CD4-positive, alpha-beta memory T cell (primary cell): Measurements from ENCODE around the gene JAKMIP1. TPM values are rescaled to one million over a fixed set of nuclear protein-coding genes. Genes with fewer than 3 reads are reported as not detected.
A peak's percentile ranks its signal among the peaks of the same experiment; 100 is the strongest.

Experiments
- CTCF ChIA-PET: fragments of 350-600 bp; sonication (Branson Sonifier 250); formaldehyde crosslinking; loops from one replicate; lab custom pipeline; 2021; ENCODE audit warnings: inconsistent platforms; ENCODE audit not compliant: partially characterized antibody; lab: Charles Lee
- POLR2A ChIA-PET: fragments of 350-600 bp; sonication (Branson Sonifier 250); formaldehyde crosslinking; loops from one replicate; lab custom pipeline; 2021; ENCODE audit not compliant: partially characterized antibody; lab: Charles Lee
- DNase-seq, 5 donors: peaks; one replicate each; pipeline versions ENCODE4 v3.0.0 to v3.0.0-alpha.2; 2020 to 2022; ENCODE audit warnings: mixed read lengths in 1 of 5
- H3K27ac ChIP-seq: one replicate; pipeline ENCODE4 v1.7.0; 2013; ENCODE audit warnings: low read depth, low read length
- H3K27me3 ChIP-seq: 2 replicates; pipeline ENCODE4 v1.7.0; 2013; ENCODE audit warnings: mild to moderate bottlenecking, low read length, moderate library complexity; ENCODE audit not compliant: insufficient read depth
- H3K36me3 ChIP-seq: 2 replicates; pipeline ENCODE4 v1.7.0; 2013; ENCODE audit warnings: mild to moderate bottlenecking, low read length, moderate library complexity; ENCODE audit not compliant: insufficient read depth
- H3K4me1 ChIP-seq: 2 replicates; pipeline ENCODE4 v1.7.0; 2013; ENCODE audit warnings: mild to moderate bottlenecking, low read length, moderate library complexity; ENCODE audit not compliant: insufficient read depth
- H3K4me3 ChIP-seq, 2 donors: one replicate each; pipeline ENCODE4 v1.7.0; 2013; ENCODE audit warnings: low read length in 2 of 2, mild to moderate bottlenecking in 1 of 2
- H3K9me3 ChIP-seq, 2 donors: one replicate each; pipeline ENCODE4 v1.7.0; 2013; ENCODE audit warnings: low read length in 2 of 2, control low read depth in 1 of 2; ENCODE audit not compliant: control insufficient read depth in 1 of 2
- H3K27ac Mint-ChIP-seq, 7 donors: one replicate each; pipeline ENCODE4 v1.8.0; 2020 to 2021; ENCODE audit warnings: mixed read lengths in 7 of 7, mild to moderate bottlenecking in 6 of 7, inconsistent platforms in 3 of 7, moderate library complexity in 3 of 7
- H3K27me3 Mint-ChIP-seq, 2 donors: one replicate each; pipeline ENCODE4 v1.8.0; 2020 to 2021; ENCODE audit warnings: mixed read lengths in 2 of 2
- H3K36me3 Mint-ChIP-seq, 2 donors: one replicate each; pipeline ENCODE4 v1.8.0; 2020 to 2021; ENCODE audit warnings: mixed read lengths in 2 of 2, inconsistent platforms in 1 of 2, mild to moderate bottlenecking in 1 of 2
- H3K4me1 Mint-ChIP-seq, 4 donors: one replicate each; pipeline ENCODE4 v1.8.0; 2020 to 2021; ENCODE audit warnings: mixed read lengths in 4 of 4, mild to moderate bottlenecking in 1 of 4
- H3K4me3 Mint-ChIP-seq, 8 donors: one replicate each; pipeline ENCODE4 v1.8.0; 2020 to 2021; ENCODE audit warnings: mixed read lengths in 8 of 8, mild to moderate bottlenecking in 7 of 8, moderate library complexity in 6 of 8, inconsistent platforms in 3 of 8
- H3K9me3 Mint-ChIP-seq, 8 donors: one replicate each; pipeline ENCODE4 v1.8.0; 2020 to 2021; ENCODE audit warnings: mixed read lengths in 8 of 8, mild to moderate bottlenecking in 5 of 8, inconsistent platforms in 3 of 8, moderate library complexity in 1 of 8
- intact Hi-C: fragments of 100-400 bp; cut with micrococcal nuclease; formaldehyde crosslinking; loops from one replicate; pipeline ENCODE4 v1.15.1; 2023
- polyA plus RNA-seq, 2 donors: library from polyadenylated mRNA; unstranded; fragments of 300-500 nt; fragmentation: Illumina TruSeq; gene quantifications; one replicate each; pipeline ENCODE4 v1.2.3, GENCODE V29; 2021
- total RNA-seq, 2 experiments: library from RNA; stranded (reverse); gene quantifications; one replicate each; pipeline ENCODE4 v1.2.3, GENCODE V29; 2021

JAKMIP1 gene
- total and polyA plus RNA-seq, 4 experiments from 2014 or later: 2.5 to 11.5 (median 3.3) TPM

DNA sequence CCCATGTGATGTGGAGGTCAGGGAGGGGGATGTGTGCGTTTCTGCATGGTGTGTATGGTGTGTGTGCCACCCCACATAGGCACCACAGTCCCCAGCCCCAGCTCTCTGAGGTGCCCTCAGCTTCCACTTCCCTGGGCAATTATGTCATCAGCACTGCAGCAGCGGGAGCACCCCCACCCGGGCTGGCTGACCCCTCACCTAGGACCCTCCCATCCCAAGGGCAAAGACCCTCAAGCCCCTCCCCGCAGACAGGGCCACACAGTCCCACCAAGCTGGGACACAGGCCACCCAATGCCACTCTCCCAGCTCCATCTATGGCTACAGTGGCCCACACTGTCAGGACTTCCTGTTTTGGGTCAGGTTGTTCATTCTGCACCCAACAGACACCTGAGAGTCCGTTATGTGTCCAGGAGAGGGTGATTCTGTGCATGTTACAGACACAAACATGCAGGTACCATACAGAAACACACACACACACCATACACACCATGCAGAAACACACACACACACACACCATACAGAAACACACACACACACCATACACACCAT lies 75.2 kb downstream of the JAKMIP1 start:
- no peaks in the 10 kb centered on the region for H3K9me3 Mint-ChIP-seq

DNA sequence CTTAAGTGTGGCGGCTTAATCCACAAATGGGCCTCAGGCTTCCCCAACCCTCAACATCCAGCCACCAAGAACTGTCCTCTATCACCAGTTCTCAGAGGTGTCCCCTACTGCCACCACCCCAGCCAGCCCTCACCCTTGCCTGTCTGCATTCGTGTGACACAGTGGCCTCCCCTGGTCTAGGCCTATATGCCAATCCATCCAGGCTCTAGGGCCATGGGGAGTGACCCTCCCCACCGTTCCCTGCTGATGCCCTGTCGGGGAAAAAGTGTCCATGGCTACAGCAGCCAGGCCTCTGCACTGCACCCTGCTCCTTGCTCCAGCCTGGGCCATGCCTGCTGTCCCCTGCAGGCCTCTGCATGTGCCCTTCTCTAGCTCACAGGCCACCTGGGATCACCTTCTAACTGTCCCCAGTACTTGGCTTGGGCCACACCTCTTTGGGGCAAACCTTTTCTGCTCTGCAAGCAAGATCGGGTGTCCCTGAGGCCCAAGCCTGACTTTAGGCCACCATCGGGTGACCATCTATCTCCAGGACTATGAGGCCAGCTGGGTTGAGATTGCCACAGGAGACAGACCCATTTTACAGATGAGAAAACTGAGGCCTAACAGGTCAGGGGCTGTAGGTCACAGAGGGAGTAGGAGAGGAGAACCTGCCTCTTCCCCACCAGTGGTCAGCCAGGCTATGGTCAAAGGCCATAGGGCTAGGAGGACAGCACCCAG lies 75.8 kb downstream of the JAKMIP1 start:
- Mint-ChIP-seq H3K27me3 (no peaks in the 10 kb centered on the region), H3K9me3 (no peaks in the 10 kb centered on the region), H3K4me1 (peaks cover 0 to 4% (median 2%) of the 10 kb centered on the region in 4 donors), H3K4me3 (no peak overlapping the region), H3K36me3 (no peaks in the 10 kb centered on the region), H3K27ac (no peak overlapping the region)
- Histone ChIP-seq H3K27me3 (no peaks in the 10 kb centered on the region), H3K4me1 (no peaks in the 10 kb centered on the region), H3K36me3 (no peaks in the 10 kb centered on the region), H3K4me3 (no peak overlapping the region), H3K27ac (no peak overlapping the region), H3K9me3 (no peaks in the 10 kb centered on the region)
- CTCF ChIA-PET: interaction anchor here (1.1 kb wide), 1 partner anchor 14 kb away, joined by 3 read pairs; no protein-coding TSS in a partner anchor
- intact Hi-C loops: no loop called here
- POLR2A ChIA-PET: no interaction called here
- DNase-seq: no peak

More for the DNA sequence above, 75.2 kb downstream of the JAKMIP1 start:
- ChIA-PET CTCF (interaction anchor here (1.1 kb wide), 1 partner anchor 14 kb away, joined by 3 read pairs; no protein-coding TSS in a partner anchor), POLR2A (no interaction called here)
- intact Hi-C loops: no loop called here
- no peaks in the 10 kb centered on the region for H3K36me3 Mint-ChIP-seq
- no peak overlapping the region for H3K4me3 Mint-ChIP-seq
- H3K27ac ChIP-seq: no peak overlapping the region
- no peak for DNase-seq
- H3K4me3 ChIP-seq: no peak overlapping the region
- H3K27me3 Mint-ChIP-seq: no peaks in the 10 kb centered on the region
- H3K27ac Mint-ChIP-seq: no peak overlapping the region
- peaks cover 0 to 2% (median under 1%) of the 10 kb centered on the region in 4 donors for H3K4me1 Mint-ChIP-seq
- H3K36me3 ChIP-seq: no peaks in the 10 kb centered on the region
- no peaks in the 10 kb centered on the region for H3K27me3 ChIP-seq
- H3K4me1 ChIP-seq: no peaks in the 10 kb centered on the region
- no peaks in the 10 kb centered on the region for H3K9me3 ChIP-seq

DNA sequence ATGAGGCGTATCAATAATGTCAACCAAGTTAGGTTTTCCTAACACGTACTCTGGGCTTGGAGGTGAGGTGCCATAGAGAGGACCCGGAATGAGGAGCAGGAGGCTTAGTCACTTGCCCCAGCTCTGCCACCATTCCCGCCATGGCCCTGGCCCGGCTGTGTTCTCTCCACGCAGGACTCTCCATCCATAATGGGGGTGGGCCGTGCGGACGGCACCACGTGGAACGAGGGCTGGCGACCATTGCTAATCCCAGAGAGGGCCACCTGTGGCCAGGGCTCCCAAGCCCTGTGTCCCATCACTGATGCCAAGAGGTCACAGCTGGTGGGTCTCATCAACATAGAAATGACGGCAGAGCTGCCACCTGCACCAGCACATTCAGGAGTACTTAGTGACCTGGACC lies 76.4 kb downstream of the JAKMIP1 start:
- no peaks in the 10 kb centered on the region for H3K27me3 Mint-ChIP-seq
- ChIA-PET CTCF (no interaction called here), POLR2A (no interaction called here)
- Histone ChIP-seq H3K36me3 (no peaks in the 10 kb centered on the region), H3K9me3 (no peaks in the 10 kb centered on the region), H3K27ac (no peak overlapping the region), H3K27me3 (no peaks in the 10 kb centered on the region), H3K4me1 (no peaks in the 10 kb centered on the region), H3K4me3 (no peak overlapping the region)
- intact Hi-C loops: no loop called here
- H3K4me1 Mint-ChIP-seq: peaks cover 0 to 6% (median 2%) of the 10 kb centered on the region in 4 donors
- no peak overlapping the region for H3K4me3 Mint-ChIP-seq
- H3K36me3 Mint-ChIP-seq: no peaks in the 10 kb centered on the region
- DNase-seq: no peak
- H3K9me3 Mint-ChIP-seq: no peaks in the 10 kb centered on the region
- peak overlapping the region in 3 of 7 donors; percentile 10 to 37 (median 20) for H3K27ac Mint-ChIP-seq

DNA sequence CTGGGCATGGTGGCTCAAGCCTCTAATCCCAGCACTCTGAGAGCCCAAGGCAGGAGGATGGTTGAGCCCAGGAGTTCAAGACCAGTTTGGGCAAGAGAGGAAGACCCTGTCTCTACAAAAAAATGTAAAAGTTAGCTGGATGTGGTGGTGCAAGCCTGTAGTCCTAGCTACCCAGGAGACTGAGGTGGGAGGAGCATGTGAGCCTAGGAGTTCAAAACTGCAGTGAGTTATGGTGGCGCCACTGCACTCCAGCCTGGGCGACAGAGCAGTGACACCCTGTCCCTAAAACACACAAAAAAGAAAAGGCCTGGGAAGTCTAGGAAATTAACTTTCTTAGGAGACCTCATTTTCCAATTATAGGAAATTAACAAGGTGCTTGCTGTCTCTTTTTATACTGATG lies 76.8 kb downstream of the JAKMIP1 start:
- H3K4me1 Mint-ChIP-seq: peaks cover 0 to 6% (median 2%) of the 10 kb centered on the region in 4 donors
- no peak overlapping the region for H3K4me3 ChIP-seq
- no peaks in the 10 kb centered on the region for H3K4me1 ChIP-seq
- CTCF ChIA-PET: no interaction called here
- no peaks in the 10 kb centered on the region for H3K36me3 Mint-ChIP-seq
- no peaks in the 10 kb centered on the region for H3K27me3 Mint-ChIP-seq
- H3K27me3 ChIP-seq: no peaks in the 10 kb centered on the region
- no peaks in the 10 kb centered on the region for H3K9me3 Mint-ChIP-seq
- H3K27ac ChIP-seq: no peak overlapping the region
- no peaks in the 10 kb centered on the region for H3K36me3 ChIP-seq
- POLR2A ChIA-PET: no interaction called here
- no peaks in the 10 kb centered on the region for H3K9me3 ChIP-seq
- H3K27ac Mint-ChIP-seq: peak overlapping the region in 2 of 7 donors; percentile 10 to 61
- intact Hi-C loops: no loop called here
- no peak overlapping the region for H3K4me3 Mint-ChIP-seq
- DNase-seq: no peak

DNA sequence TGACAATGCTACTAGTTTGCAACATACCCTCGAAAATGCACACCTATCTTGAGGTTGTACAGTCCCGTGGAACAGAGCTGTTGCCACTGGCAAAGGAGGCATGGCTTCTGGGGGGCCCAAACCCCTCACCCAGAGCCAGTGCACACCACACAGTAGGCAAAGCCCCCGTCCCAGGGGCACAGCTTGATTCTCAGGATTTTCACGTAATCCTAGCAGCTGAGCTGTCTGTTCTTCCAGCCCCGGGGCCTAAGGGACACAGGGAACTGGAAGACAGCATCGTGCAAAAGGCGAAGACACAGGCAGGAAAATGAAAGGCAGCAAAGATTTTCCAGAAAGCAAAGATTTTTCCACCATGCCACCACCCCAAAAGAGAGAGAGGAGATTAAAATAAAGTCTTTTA lies 77.2 kb downstream of the JAKMIP1 start:
- H3K4me3 Mint-ChIP-seq: no peak overlapping the region

DNA sequence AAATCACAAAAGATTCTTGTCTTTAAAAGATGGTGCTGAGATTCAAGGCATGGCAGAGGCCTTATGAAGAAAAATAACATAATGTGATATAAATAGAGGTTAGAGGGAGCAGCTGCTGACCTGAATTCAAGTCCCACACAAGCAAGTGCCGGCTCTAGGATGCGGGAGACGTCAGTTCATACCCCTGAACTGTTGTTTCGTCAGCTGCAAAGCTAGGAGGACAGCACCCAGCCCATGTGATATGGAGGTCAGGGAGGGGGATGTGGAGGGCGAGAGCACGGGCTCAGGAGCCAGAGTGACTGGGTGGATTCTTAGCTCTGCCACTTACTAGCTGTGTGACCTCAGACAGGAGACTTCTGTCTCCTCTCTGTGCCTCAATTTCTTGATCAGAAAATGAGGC lies 77.9 kb downstream of the JAKMIP1 start:
- Mint-ChIP-seq H3K27ac (no peak overlapping the region), H3K9me3 (no peaks in the 10 kb centered on the region), H3K36me3 (no peaks in the 10 kb centered on the region), H3K27me3 (no peaks in the 10 kb centered on the region), H3K4me1 (peaks cover 0 to 6% (median 2%) of the 10 kb centered on the region in 4 donors), H3K4me3 (no peak overlapping the region)
- Histone ChIP-seq H3K36me3 (no peaks in the 10 kb centered on the region), H3K9me3 (no peaks in the 10 kb centered on the region), H3K27me3 (no peaks in the 10 kb centered on the region), H3K27ac (no peak overlapping the region), H3K4me3 (no peak overlapping the region), H3K4me1 (no peaks in the 10 kb centered on the region)
- intact Hi-C loops: no loop called here
- DNase-seq: no peak
- CTCF ChIA-PET: no interaction called here
- POLR2A ChIA-PET: no interaction called here

More for the DNA sequence above, 77.2 kb downstream of the JAKMIP1 start:
- intact Hi-C loops: no loop called here
- Histone ChIP-seq H3K27ac (no peak overlapping the region), H3K4me3 (no peak overlapping the region), H3K4me1 (no peaks in the 10 kb centered on the region), H3K27me3 (no peaks in the 10 kb centered on the region), H3K9me3 (no peaks in the 10 kb centered on the region), H3K36me3 (no peaks in the 10 kb centered on the region)
- Mint-ChIP-seq H3K9me3 (no peaks in the 10 kb centered on the region), H3K27me3 (no peaks in the 10 kb centered on the region), H3K27ac (no peak overlapping the region), H3K36me3 (no peaks in the 10 kb centered on the region), H3K4me1 (peaks cover 0 to 6% (median 2%) of the 10 kb centered on the region in 4 donors)
- ChIA-PET CTCF (no interaction called here), POLR2A (no interaction called here)
- no peak for DNase-seq

DNA sequence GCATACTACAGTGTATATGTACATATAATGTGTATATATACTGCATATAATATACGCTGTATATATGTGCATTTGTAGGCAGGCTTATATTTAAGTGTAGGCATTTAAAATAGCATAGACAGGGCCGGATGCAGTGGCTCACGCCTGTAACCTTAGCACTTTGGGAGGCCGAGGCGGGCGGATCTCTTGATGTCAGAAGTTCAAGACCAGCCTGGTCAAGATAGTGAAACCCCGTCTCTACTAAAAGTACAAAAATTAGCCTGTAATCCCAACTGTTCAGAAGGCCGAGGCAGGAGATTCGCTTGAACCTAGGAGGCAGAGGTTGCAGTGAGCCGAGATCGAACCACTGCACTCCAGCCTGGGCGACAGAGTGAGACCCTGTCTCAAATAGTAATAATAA lies 78.4 kb downstream of the JAKMIP1 start:
- no peak overlapping the region for H3K27ac ChIP-seq
- no peaks in the 10 kb centered on the region for H3K9me3 ChIP-seq
- POLR2A ChIA-PET: no interaction called here
- H3K27me3 ChIP-seq: no peaks in the 10 kb centered on the region
- H3K27me3 Mint-ChIP-seq: no peaks in the 10 kb centered on the region
- H3K9me3 Mint-ChIP-seq: no peaks in the 10 kb centered on the region
- peaks cover 0 to 6% (median 3%) of the 10 kb centered on the region in 4 donors for H3K4me1 Mint-ChIP-seq
- no peak overlapping the region for H3K4me3 Mint-ChIP-seq
- H3K36me3 ChIP-seq: no peaks in the 10 kb centered on the region
- intact Hi-C loops: no loop called here
- CTCF ChIA-PET: no interaction called here
- H3K4me3 ChIP-seq: no peak overlapping the region
- H3K27ac Mint-ChIP-seq: no peak overlapping the region
- DNase-seq: no peak
- no peaks in the 10 kb centered on the region for H3K4me1 ChIP-seq
- H3K36me3 Mint-ChIP-seq: no peaks in the 10 kb centered on the region
